Breast epithelium (tissue), 4 donors: ENCODE measurements around the gene ZRANB1. TPM values are rescaled to one million over a fixed set of nuclear protein-coding genes. Genes with fewer than 3 reads are reported as not detected.
"Not testable (repeated sequence)": the region's sequence is repeated elsewhere in the genome, so short reads cannot be mapped to it uniquely, and the experiment has no call there.

Experiments
- DNase-seq, 2 donors: peaks; one replicate each; pipeline ENCODE4 v3.0.0-alpha.2; 2019; ENCODE audit warnings: low spot score in 2 of 2
- H3K27ac ChIP-seq, 2 donors: fragments of 200-600 bp; sonication (generic) in 1 of 2; one replicate each; pipeline ENCODE4 v1.5.1; 2016 to 2019; ENCODE audit warnings: mild to moderate bottlenecking in 1 of 2
- H3K27me3 ChIP-seq, 2 donors: fragments of 200-600 bp; sonication (generic) in 1 of 2; one replicate each; pipeline versions ENCODE4 v1.5.1 to v1.6.0; 2017 to 2019; ENCODE audit warnings: control low read depth in 1 of 2, mild to moderate bottlenecking in 1 of 2
- H3K36me3 ChIP-seq: fragments of 200-600 bp; one replicate; pipeline ENCODE4 v1.5.1; 2019
- H3K4me1 ChIP-seq, 2 donors: fragments of 200-600 bp; sonication (generic); one replicate each; pipeline ENCODE4 v1.5.1; 2016 to 2019; ENCODE audit warnings: control low read depth in 1 of 2
- H3K4me3 ChIP-seq, 3 donors: fragments of 200-600 bp; sonication (generic); 1 replicate in 2 of 3; 2 replicates in 1 of 3; pipeline ENCODE4 v1.5.1; 2016 to 2019; ENCODE audit warnings: mild to moderate bottlenecking in 3 of 3, moderate library complexity in 2 of 3
- H3K9me3 ChIP-seq, 2 donors: fragments of 200-600 bp; sonication (generic) in 1 of 2; one replicate each; pipeline ENCODE4 v1.5.1; 2016 to 2019; ENCODE audit warnings: control low read depth in 1 of 2
- POLR2A ChIP-seq: fragments of 450-650 bp; IDR thresholded peaks from one replicate; pipeline ENCODE4 v1.6.1; 2016; ENCODE audit warnings: antibody characterized with exemption, mild to moderate bottlenecking, moderate library complexity
- POLR2AphosphoS5 ChIP-seq, 3 donors: sonication (generic); formaldehyde crosslinking; IDR thresholded peaks; one replicate each; pipeline ENCODE4 v1.6.1; 2017; ENCODE audit warnings: antibody characterized with exemption in 3 of 3
- intact Hi-C: fragments of 100-400 bp; cut with DNase I; formaldehyde crosslinking; loops from one replicate; pipeline ENCODE4 v1.15.1; 2023; ENCODE audit warnings: low total_unique reads
- total RNA-seq, 3 donors: library from RNA; depleted of rRNA; stranded (reverse); fragments of >200 nt; gene quantifications; one replicate each; pipeline ENCODE4 v1.1.0, GENCODE V29; 2016
- TF ChIP-seq, protein P1 (sequence below), 3 donors: fragments of 450-650 bp; IDR thresholded peaks; one replicate each; pipeline ENCODE4 v1.5.1; 2016 to 2017; ENCODE audit warnings: antibody characterized with exemption in 3 of 3, mild to moderate bottlenecking in 3 of 3, moderate library complexity in 3 of 3

Gene ZRANB1
- total RNA-seq, 3 donors from 2014 or later, result 32.4 to 37.4 (median 35.1) TPM

DNA sequence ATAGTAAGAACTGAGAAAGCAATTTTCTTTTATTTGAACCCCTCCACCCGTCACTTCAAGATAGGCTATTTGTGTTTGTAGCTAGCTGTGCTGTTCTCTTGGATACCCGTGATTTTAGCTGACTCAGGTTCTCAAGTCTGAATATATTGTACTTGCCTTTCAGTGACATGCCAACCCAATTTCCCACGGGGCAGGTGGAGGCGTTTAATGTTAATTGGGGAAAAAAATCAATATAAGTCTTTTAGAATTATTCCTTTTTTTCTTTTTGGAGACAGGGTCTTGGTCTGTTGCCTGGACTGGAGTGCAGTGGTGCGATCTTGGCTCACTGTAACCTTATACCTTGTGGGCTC lies 36.4 kb downstream of the ZRANB1 start:
- Histone ChIP-seq H3K4me1 (no peaks in the 10 kb centered on the region), H3K36me3 (no peaks in the 10 kb centered on the region), H3K9me3 (no peaks in the 10 kb centered on the region), H3K4me3 (no peak overlapping the region), H3K27ac (no peak overlapping the region), H3K27me3 (no peaks in the 10 kb centered on the region)
- no peak for DNase-seq
- TF ChIP-seq, protein P1, sequence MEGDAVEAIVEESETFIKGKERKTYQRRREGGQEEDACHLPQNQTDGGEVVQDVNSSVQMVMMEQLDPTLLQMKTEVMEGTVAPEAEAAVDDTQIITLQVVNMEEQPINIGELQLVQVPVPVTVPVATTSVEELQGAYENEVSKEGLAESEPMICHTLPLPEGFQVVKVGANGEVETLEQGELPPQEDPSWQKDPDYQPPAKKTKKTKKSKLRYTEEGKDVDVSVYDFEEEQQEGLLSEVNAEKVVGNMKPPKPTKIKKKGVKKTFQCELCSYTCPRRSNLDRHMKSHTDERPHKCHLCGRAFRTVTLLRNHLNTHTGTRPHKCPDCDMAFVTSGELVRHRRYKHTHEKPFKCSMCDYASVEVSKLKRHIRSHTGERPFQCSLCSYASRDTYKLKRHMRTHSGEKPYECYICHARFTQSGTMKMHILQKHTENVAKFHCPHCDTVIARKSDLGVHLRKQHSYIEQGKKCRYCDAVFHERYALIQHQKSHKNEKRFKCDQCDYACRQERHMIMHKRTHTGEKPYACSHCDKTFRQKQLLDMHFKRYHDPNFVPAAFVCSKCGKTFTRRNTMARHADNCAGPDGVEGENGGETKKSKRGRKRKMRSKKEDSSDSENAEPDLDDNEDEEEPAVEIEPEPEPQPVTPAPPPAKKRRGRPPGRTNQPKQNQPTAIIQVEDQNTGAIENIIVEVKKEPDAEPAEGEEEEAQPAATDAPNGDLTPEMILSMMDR (IDR thresholded peaks at IDR 0.05), result no peak
- TF ChIP-seq POLR2A, result no peak
- intact Hi-C loops, result no loop called here

DNA sequence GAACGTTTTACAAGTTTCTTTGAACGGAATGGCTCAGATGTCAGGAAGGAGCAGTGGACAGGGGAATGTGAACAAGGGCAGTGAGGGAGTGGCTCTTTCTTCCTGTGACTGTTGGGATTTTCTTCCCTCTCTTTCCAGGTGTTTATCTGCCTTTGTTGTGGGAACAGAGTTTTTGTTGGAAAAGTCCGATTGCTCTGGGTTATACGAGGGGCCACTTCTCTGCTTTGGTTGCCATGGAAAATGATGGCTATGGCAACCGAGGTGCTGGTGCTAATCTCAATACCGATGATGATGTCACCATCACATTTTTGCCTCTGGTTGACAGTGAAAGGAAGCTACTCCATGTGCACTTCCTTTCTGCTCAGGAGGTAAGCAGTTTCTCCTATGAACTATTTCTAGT lies 41.4 kb downstream of the ZRANB1 start:
- no peak for DNase-seq
- no peaks in the 10 kb centered on the region for H3K4me1 ChIP-seq
- no peak for TF ChIP-seq POLR2A
- no peak for TF ChIP-seq POLR2AphosphoS5 (IDR thresholded peaks at IDR 0.05)
- TF ChIP-seq, protein P1 (IDR thresholded peaks at IDR 0.05), result no peak
- no peak overlapping the region for H3K27ac ChIP-seq
- no peaks in the 10 kb centered on the region for H3K36me3 ChIP-seq
- no peak overlapping the region for H3K4me3 ChIP-seq
- H3K9me3 ChIP-seq, result no peaks in the 10 kb centered on the region
- H3K27me3 ChIP-seq, result no peaks in the 10 kb centered on the region
- intact Hi-C loops, result no loop called here

DNA sequence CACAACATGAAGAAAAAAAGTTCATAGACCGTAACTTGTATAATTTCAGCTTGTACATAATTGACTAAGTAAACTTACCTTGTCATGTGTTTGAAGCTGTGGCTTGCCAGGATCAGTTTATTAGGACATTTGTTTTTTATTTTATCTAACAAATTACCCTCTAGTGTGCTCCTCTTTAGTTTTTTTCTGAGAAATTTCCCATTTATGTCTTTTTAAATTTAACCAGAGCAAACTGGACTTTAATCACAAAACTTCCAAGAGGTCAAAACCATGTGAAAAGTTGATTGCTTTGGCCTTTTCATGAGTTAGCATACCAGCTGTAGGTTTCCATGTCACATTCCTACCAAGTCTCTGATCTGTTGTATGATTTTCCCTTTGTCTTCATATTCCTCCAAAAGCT lies 42.5 kb downstream of the ZRANB1 start:
- no peaks in the 10 kb centered on the region for H3K9me3 ChIP-seq
- H3K27me3 ChIP-seq, result no peaks in the 10 kb centered on the region
- H3K27ac ChIP-seq, result no peak overlapping the region
- no peak for TF ChIP-seq POLR2A
- TF ChIP-seq, protein P1 (IDR thresholded peaks at IDR 0.05), result no peak
- TF ChIP-seq POLR2AphosphoS5 (IDR thresholded peaks at IDR 0.05), result no peak
- H3K4me3 ChIP-seq, result no peak overlapping the region
- no peaks in the 10 kb centered on the region for H3K4me1 ChIP-seq
- no peaks in the 10 kb centered on the region for H3K36me3 ChIP-seq
- DNase-seq, result no peak
- intact Hi-C loops, result no loop called here

DNA sequence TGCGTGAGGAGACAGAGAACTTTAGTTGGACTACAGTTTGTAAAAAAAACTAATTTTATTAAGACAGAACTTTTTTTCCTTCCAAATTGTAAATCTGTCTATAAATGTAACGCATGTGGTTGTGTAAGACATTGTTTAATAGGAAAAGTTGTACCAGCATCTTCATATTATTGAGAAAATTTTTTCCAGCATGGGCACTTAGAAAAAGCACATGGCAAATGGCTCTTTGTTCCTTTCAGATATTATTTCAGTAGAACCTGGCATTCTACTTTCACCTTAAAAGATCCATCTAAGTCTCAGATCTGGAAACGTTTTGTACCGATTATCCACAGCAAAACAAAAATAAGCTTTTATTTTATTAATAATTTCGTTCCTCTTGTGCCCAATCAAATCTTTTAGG lies 43.2 kb downstream of the ZRANB1 start:
- Histone ChIP-seq H3K27ac (no peak overlapping the region), H3K4me3 (no peak overlapping the region), H3K4me1 (no peaks in the 10 kb centered on the region), H3K9me3 (no peaks in the 10 kb centered on the region), H3K36me3 (no peaks in the 10 kb centered on the region), H3K27me3 (no peaks in the 10 kb centered on the region)
- DNase-seq, result no peak
- TF ChIP-seq, protein P1 (IDR thresholded peaks at IDR 0.05), result no peak
- no peak for TF ChIP-seq POLR2A
- no peak for TF ChIP-seq POLR2AphosphoS5 (IDR thresholded peaks at IDR 0.05)
- intact Hi-C loops, result no loop called here

DNA sequence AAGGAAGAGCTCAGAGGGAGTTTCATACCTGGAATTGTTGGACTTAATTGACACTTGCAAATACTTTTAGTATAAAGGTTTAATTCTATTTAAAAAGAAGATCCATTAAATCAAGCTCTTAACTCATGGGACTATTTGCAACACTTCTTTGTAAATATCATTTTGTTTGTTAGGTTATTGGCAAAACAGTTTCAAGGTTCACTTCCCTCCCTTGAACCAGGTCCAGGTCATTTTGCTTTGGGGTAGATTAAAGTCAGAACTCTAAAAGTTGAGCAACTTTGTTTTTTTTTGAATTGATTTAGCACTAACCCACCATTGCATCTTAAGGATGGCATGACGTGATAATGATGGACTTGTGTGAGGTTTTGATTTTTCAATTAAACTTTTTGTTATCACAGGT lies 45.9 kb downstream of the ZRANB1 start:
- Histone ChIP-seq H3K4me3 (no peak overlapping the region), H3K27me3 (no peaks in the 10 kb centered on the region), H3K27ac (no peak overlapping the region), H3K9me3 (no peaks in the 10 kb centered on the region), H3K4me1 (no peaks in the 10 kb centered on the region), H3K36me3 (no peaks in the 10 kb centered on the region)
- TF ChIP-seq POLR2A (no peak), POLR2AphosphoS5 (IDR thresholded peaks at IDR 0.05) (no peak)
- TF ChIP-seq, protein P1 (IDR thresholded peaks at IDR 0.05), result no peak
- intact Hi-C loops, result no loop called here
- no peak for DNase-seq

DNA sequence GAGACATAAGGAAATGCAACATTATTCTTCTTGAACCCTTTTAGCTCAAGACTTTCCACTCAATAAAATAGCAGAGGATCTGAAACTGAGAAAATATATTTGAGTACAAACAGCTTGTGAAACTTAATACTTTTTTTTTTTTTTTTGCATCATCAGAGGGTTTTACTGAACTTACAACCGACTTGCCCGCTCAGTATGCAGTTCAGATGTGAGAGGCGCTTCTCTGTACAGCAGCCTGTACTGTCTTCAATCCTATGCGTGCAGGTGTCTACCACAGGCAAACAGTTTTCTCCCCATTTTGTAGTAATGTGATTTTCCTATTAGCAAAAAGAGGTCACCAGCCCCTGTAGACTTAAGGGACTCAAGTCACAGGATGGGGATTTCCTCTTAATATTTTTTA lies 46.8 kb downstream of the ZRANB1 start:
- H3K4me3 ChIP-seq, H3K4me1 ChIP-seq, H3K27me3 ChIP-seq, H3K27ac ChIP-seq, H3K9me3 ChIP-seq, DNase-seq, intact Hi-C loops, H3K36me3 ChIP-seq: not testable (repeated sequence)
